OCI-LY1 (cell line): ENCODE data around the gene CRTAP.
A peak's percentile ranks its signal among the peaks of the same experiment; 100 is the strongest.

ENCODE experiments used
- H2AFZ ChIP-seq: fragments of 200-600 bp; sonication (generic), shearing (Covaris generic); 2 replicates; pipeline ENCODE4 v1.6.0; 2014; ENCODE audit warnings: antibody characterized with exemption, mild to moderate bottlenecking, low read length
- H3F3A ChIP-seq: fragments of 200-600 bp; sonication (generic), shearing (Covaris generic); 2 replicates; pipeline ENCODE4 v1.6.0; 2014; ENCODE audit warnings: mild to moderate bottlenecking, antibody characterized with exemption, low read length, moderate library complexity; ENCODE audit not compliant: insufficient read depth
- H3K27ac ChIP-seq: fragments of 200-600 bp; sonication (generic); 2 replicates; pipeline ENCODE4 v1.5.1; 2014; ENCODE audit warnings: low read length, mixed run types, mild to moderate bottlenecking, low read depth; ENCODE audit not compliant: poor library complexity, severe bottlenecking
- H3K27me3 ChIP-seq: fragments of 200-600 bp; sonication (generic); 2 replicates; pipeline ENCODE4 v1.6.0; 2014; ENCODE audit warnings: antibody characterized with exemption, mild to moderate bottlenecking, low read length, moderate library complexity; ENCODE audit not compliant: insufficient read depth
- H3K36me3 ChIP-seq: fragments of 200-600 bp; sonication (generic); 2 replicates; pipeline ENCODE4 v1.6.1; 2014; ENCODE audit warnings: mild to moderate bottlenecking, antibody characterized with exemption, low read length, moderate library complexity, mixed read lengths; ENCODE audit not compliant: insufficient read depth
- H3K4me1 ChIP-seq: fragments of 200-600 bp; sonication (generic); 2 replicates; pipeline ENCODE4 v1.5.1; 2014; ENCODE audit warnings: mild to moderate bottlenecking, low read length, moderate library complexity; ENCODE audit not compliant: insufficient read depth, severe bottlenecking
- H3K4me2 ChIP-seq: fragments of 200-600 bp; sonication (generic), shearing (Covaris generic); 2 replicates; pipeline ENCODE4 v1.6.1; 2014; ENCODE audit warnings: low read length
- H3K4me3 ChIP-seq: fragments of 200-600 bp; sonication (generic); 2 replicates; pipeline ENCODE4 v1.5.1; 2014; ENCODE audit warnings: low read length, low read depth, mild to moderate bottlenecking, mixed read lengths; ENCODE audit not compliant: poor library complexity, severe bottlenecking
- H3K79me2 ChIP-seq: fragments of 200-600 bp; shearing (Covaris generic); 2 replicates; pipeline ENCODE4 v1.6.1; 2016; ENCODE audit warnings: mixed run types, low read length, mixed read lengths; ENCODE audit not compliant: insufficient read depth
- H3K9ac ChIP-seq: fragments of 200-600 bp; sonication (generic), shearing (Covaris generic); 2 replicates; pipeline ENCODE4 v1.6.1; 2014; ENCODE audit warnings: mild to moderate bottlenecking, low read length, mixed read lengths
- H3K9me2 ChIP-seq: fragments of 200-600 bp; sonication (generic), shearing (Covaris generic); 2 replicates; pipeline ENCODE4 v1.6.1; 2014; ENCODE audit warnings: low read depth, mild to moderate bottlenecking, low read length, mixed read lengths
- H3K9me3 ChIP-seq: fragments of 200-600 bp; shearing (Covaris generic); 2 replicates; pipeline ENCODE4 v1.6.1; 2014; ENCODE audit warnings: low read length, mixed read lengths
- H4K20me1 ChIP-seq: fragments of 200-600 bp; sonication (generic), shearing (Covaris generic); 2 replicates; pipeline ENCODE4 v1.6.0; 2016; ENCODE audit warnings: mild to moderate bottlenecking, low read length; ENCODE audit not compliant: insufficient read depth
- EZH2 ChIP-seq: fragments of 200-600 bp; sonication (generic), shearing (Covaris generic); IDR thresholded peaks from 2 replicates; pipeline ENCODE4 v1.8.0; 2017; ENCODE audit warnings: borderline replicate concordance, mixed run types, mild to moderate bottlenecking, antibody characterized with exemption, low read length, moderate library complexity, mixed read lengths
- TF ChIP-seq, protein P1 (sequence below): fragments of 200-600 bp; sonication (generic), shearing (Covaris generic); IDR thresholded peaks from 2 replicates; pipeline ENCODE4 v1.5.1; 2017; ENCODE audit warnings: mild to moderate bottlenecking, antibody characterized with exemption, low read length, moderate library complexity, mixed read lengths

Gene CRTAP

DNA sequence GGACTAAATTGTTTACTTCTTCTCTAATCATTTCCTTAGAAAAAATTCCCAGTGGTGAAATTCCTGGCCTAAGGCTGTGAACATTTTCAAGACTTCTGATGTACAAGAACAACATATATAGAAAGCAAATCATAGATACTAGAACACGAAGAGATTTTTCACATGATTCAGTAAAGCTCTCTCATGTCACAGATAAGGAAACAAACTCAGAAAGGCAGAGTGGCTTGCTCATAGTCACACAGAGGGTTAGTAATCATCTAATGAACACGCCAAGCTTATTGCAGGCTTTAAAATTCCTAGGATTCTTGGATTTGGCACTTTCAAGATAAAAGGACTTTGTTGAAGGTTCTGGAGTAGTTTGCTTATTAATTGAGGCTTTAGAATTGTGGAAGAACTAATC is 26.2 kb downstream of the CRTAP start:
- Histone ChIP-seq H3K36me3 (peaks cover 7% of the 10 kb centered on the region), H2AFZ (no peak overlapping the region), H3K9ac (no peak overlapping the region), H3K27ac (no peak overlapping the region), H3K4me2 (no peak overlapping the region), H3F3A (no peaks in the 10 kb centered on the region), H3K4me1 (no peaks in the 10 kb centered on the region), H3K9me3 (no peaks in the 10 kb centered on the region), H3K9me2 (no peaks in the 10 kb centered on the region), H3K27me3 (no peaks in the 10 kb centered on the region), H3K79me2 (no peaks in the 10 kb centered on the region), H3K4me3 (no peak overlapping the region), H4K20me1 (no peaks in the 10 kb centered on the region)
- TF ChIP-seq, protein P1, sequence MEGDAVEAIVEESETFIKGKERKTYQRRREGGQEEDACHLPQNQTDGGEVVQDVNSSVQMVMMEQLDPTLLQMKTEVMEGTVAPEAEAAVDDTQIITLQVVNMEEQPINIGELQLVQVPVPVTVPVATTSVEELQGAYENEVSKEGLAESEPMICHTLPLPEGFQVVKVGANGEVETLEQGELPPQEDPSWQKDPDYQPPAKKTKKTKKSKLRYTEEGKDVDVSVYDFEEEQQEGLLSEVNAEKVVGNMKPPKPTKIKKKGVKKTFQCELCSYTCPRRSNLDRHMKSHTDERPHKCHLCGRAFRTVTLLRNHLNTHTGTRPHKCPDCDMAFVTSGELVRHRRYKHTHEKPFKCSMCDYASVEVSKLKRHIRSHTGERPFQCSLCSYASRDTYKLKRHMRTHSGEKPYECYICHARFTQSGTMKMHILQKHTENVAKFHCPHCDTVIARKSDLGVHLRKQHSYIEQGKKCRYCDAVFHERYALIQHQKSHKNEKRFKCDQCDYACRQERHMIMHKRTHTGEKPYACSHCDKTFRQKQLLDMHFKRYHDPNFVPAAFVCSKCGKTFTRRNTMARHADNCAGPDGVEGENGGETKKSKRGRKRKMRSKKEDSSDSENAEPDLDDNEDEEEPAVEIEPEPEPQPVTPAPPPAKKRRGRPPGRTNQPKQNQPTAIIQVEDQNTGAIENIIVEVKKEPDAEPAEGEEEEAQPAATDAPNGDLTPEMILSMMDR = no peak
- no peak for TF ChIP-seq EZH2

DNA sequence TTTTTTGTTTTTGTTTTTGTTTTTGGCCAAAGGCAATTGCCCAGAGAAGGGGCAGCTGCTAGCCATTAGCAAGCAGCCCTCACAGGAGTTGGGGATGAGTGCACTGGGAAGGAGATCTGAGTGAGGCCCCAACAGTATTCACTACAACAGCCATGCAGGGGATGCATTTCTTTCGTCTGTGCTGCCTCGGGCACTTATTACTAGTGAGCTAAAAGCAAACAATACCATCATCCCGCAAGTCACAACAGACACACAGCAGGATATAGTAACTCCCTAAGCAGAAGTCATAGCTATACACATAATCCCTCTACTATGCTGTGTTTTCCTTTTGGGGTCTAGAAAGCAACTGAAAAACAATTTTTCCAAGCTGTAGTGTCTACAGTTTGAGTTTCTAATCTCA is 27.2 kb downstream of the CRTAP start:
- H3K9ac ChIP-seq = no peak overlapping the region
- H3K79me2 ChIP-seq = no peaks in the 10 kb centered on the region
- H3K9me2 ChIP-seq = no peaks in the 10 kb centered on the region
- no peaks in the 10 kb centered on the region for H3K4me1 ChIP-seq
- H4K20me1 ChIP-seq = no peaks in the 10 kb centered on the region
- H3K36me3 ChIP-seq = peaks cover 7% of the 10 kb centered on the region
- H3F3A ChIP-seq = no peaks in the 10 kb centered on the region
- H3K4me3 ChIP-seq = no peak overlapping the region
- H3K4me2 ChIP-seq = no peak overlapping the region
- no peak overlapping the region for H2AFZ ChIP-seq
- H3K27me3 ChIP-seq = no peaks in the 10 kb centered on the region
- no peak for TF ChIP-seq EZH2
- TF ChIP-seq, protein P1 = no peak
- no peak overlapping the region for H3K27ac ChIP-seq
- no peaks in the 10 kb centered on the region for H3K9me3 ChIP-seq

DNA sequence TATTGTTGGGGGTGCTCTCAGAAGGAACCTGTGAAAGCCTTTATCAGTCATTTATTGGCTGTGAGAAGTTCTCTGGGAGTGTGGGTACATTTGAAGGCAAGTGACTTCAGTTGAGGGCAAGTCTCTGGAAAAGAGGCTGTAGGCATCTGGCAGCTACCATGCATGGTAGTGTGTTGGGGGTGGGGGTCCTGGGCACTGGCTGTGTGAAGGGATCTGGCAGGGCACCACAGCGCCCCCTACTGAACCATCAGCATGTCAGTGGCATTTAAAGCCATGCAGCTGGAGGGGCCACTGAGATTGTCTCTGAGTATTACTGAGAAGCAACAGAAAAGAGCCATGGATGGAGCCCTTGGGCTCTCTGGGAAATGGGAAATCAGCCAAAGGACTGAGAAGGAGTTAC is 30.6 kb downstream of the CRTAP start:
- Histone ChIP-seq H3K4me3 (no peak overlapping the region), H3K4me1 (no peaks in the 10 kb centered on the region), H3K9ac (no peak overlapping the region), H4K20me1 (no peaks in the 10 kb centered on the region), H3K27me3 (no peaks in the 10 kb centered on the region), H3K27ac (no peak overlapping the region), H3K79me2 (no peaks in the 10 kb centered on the region), H3K9me2 (no peaks in the 10 kb centered on the region), H3K9me3 (no peaks in the 10 kb centered on the region), H3K36me3 (no peaks in the 10 kb centered on the region), H2AFZ (no peak overlapping the region), H3F3A (no peaks in the 10 kb centered on the region), H3K4me2 (no peak overlapping the region)
- no peak for TF ChIP-seq EZH2
- TF ChIP-seq, protein P1 = peak; percentile 89
